K562 (cell line): ENCODE measurements around the gene CBLC. TPM values are rescaled to one million over a fixed set of nuclear protein-coding genes. Genes with fewer than 3 reads are reported as not detected.
"Not testable (repeated sequence)": the region's sequence is repeated elsewhere in the genome, so short reads cannot be mapped to it uniquely, and the experiment has no call there.

Experiments
- ATAC-seq: fragments of 200-7000 bp; cut with Tn5 transposase; 3 replicates; pipeline ENCODE4 v1.9.1; 2020; ENCODE audit warnings: moderate library complexity
- BruUV-seq: library from RNA; stranded (reverse); fragments of 400-500 nt; replicated peaks from 2 replicates; lab custom pipeline; 2021; lab: Mats Ljungman, UMichigan
- CTCF ChIA-PET: fragments of 300-600 bp; formaldehyde crosslinking; extraction: SDS; loops from one replicate; lab custom pipeline; 2021; ENCODE audit warnings: low intra/inter-chr PET ratio; lab: Yijun Ruan, JAX
- POLR2A ChIA-PET: fragments of 300-600, 350-650 bp; sonication (Branson Sonifier 250); formaldehyde crosslinking; extraction: SDS; loops from one replicate; lab custom pipeline; 2021; ENCODE audit warnings: antibody characterized with exemption, inconsistent platforms; lab: Yijun Ruan, JAX
- DNase-seq, 4 experiments: peaks; one replicate each; pipeline versions ENCODE4 v3.0.0 to v3.0.0-alpha.2; 2011 to 2018; ENCODE audit warnings: low spot score in 3 of 4, mixed read lengths in 3 of 4; ENCODE audit errors: extremely low read depth in 1 of 4
- FAIRE-seq: peaks from 2 replicates; lab custom pipeline; 2011; peaks lifted over from hg19 to GRCh38; lab: Jason Lieb, UNC
- H2AFZ ChIP-seq: 2 replicates; pipeline ENCODE4 v1.6.0; 2011; ENCODE audit warnings: low read depth, low read length, control low read depth, inconsistent platforms
- H3K27ac ChIP-seq: fragments of 200-600 bp; 3 replicates; pipeline ENCODE4 v1.8.0; 2011; ENCODE audit warnings: low read depth, mild to moderate bottlenecking, control low read depth, inconsistent platforms, low read length, moderate library complexity, mixed read lengths; ENCODE audit errors: extremely low read depth
- H3K27me3 ChIP-seq, 2 experiments: fragments of 300-600 bp in 1 of 2; 2 replicates in 1 of 2; 3 replicates in 1 of 2; pipeline versions ENCODE4 v1.6.0 to v1.8.0; 2011; ENCODE audit warnings: inconsistent platforms in 2 of 2, low read length in 2 of 2, mild to moderate bottlenecking in 1 of 2, mixed read lengths in 1 of 2, moderate library complexity in 1 of 2; ENCODE audit not compliant: control insufficient read depth in 2 of 2, insufficient read depth in 2 of 2
- H3K36me3 ChIP-seq: fragments of 300-600 bp; 3 replicates; pipeline ENCODE4 v1.8.0; 2011; ENCODE audit warnings: mild to moderate bottlenecking, low read length, inconsistent platforms; ENCODE audit not compliant: control insufficient read depth, insufficient read depth
- H3K4me1 ChIP-seq, 2 experiments: fragments of 200-600 bp in 1 of 2; replicated peaks in 1 of 2; 2 replicates in 1 of 2; 3 replicates in 1 of 2; pipeline versions ENCODE4 v1.5.1 to v1.8.0; 2011; ENCODE audit warnings: inconsistent platforms in 2 of 2, low read length in 2 of 2, mild to moderate bottlenecking in 1 of 2, mixed read lengths in 1 of 2, moderate library complexity in 1 of 2; ENCODE audit not compliant: control insufficient read depth in 2 of 2, insufficient read depth in 2 of 2
- H3K4me2 ChIP-seq: 2 replicates; pipeline ENCODE4 v1.6.1; 2011; ENCODE audit warnings: low read length, control low read depth, inconsistent platforms, mixed read lengths; ENCODE audit not compliant: insufficient read depth
- H3K4me3 ChIP-seq: fragments of 200-600 bp; sonication (generic), shearing (Covaris generic); 2 replicates; pipeline ENCODE4 v1.5.1; 2016; ENCODE audit warnings: control low read depth, inconsistent platforms
- H3K79me2 ChIP-seq: fragments of 200-600 bp; 3 replicates; pipeline ENCODE4 v1.8.0; 2011; ENCODE audit warnings: low read length, inconsistent platforms; ENCODE audit not compliant: control insufficient read depth, insufficient read depth
- H3K9ac ChIP-seq, 2 experiments: 2 replicates each; pipeline versions ENCODE4 v1.6.0 to v1.6.1; 2011; ENCODE audit warnings: low read depth in 2 of 2, low read length in 2 of 2, control low read depth in 1 of 2, inconsistent platforms in 1 of 2, mild to moderate bottlenecking in 1 of 2, mixed read lengths in 1 of 2; ENCODE audit not compliant: insufficient read depth in 1 of 2
- H3K9me1 ChIP-seq: one replicate; pipeline ENCODE4 v1.6.0; 2011; ENCODE audit warnings: inconsistent platforms, mild to moderate bottlenecking, low read length, moderate library complexity; ENCODE audit not compliant: control insufficient read depth, insufficient read depth
- H3K9me3 ChIP-seq: replicated peaks from 2 replicates; pipeline ENCODE4 v1.5.1; 2011; ENCODE audit warnings: low read depth, low read length, inconsistent platforms; ENCODE audit not compliant: control insufficient read depth, insufficient read depth
- H4K20me1 ChIP-seq: replicated peaks from 2 replicates; pipeline ENCODE4 v1.6.1; 2011; ENCODE audit warnings: low read length, inconsistent platforms, mixed read lengths; ENCODE audit not compliant: control insufficient read depth, insufficient read depth
- ARID1B ChIP-seq: fragments of 450-650 bp; IDR thresholded peaks from 2 replicates; pipeline ENCODE4 v1.6.1; 2016; ENCODE audit warnings: antibody characterized with exemption, mild to moderate bottlenecking, inconsistent platforms
- ATF1 ChIP-seq, 2 experiments: fragments of 450-650 bp in 1 of 2; IDR thresholded peaks; 2 replicates each; pipeline ENCODE4 v1.6.1; 2016; ENCODE audit warnings: missing compliant biosample characterization in 1 of 2, missing genetic modification characterization in 1 of 2
- DPF2 ChIP-seq: fragments of 450-650 bp; IDR thresholded peaks from 2 replicates; pipeline ENCODE4 v1.6.1; 2016
- GATAD2A ChIP-seq: fragments of 450-650 bp; IDR thresholded peaks from 2 replicates; pipeline ENCODE4 v1.6.1; 2017
- L3MBTL2 ChIP-seq: fragments of 450-650 bp; IDR thresholded peaks from 2 replicates; pipeline ENCODE4 v1.6.1; 2016; ENCODE audit warnings: mild to moderate bottlenecking, moderate library complexity
- MAFG ChIP-seq: fragments of 450-650 bp; conservative IDR thresholded peaks from 2 replicates; pipeline ENCODE4 v1.6.1; 2016; ENCODE audit warnings: missing genetic modification characterization, missing compliant biosample characterization
- NFE2 ChIP-seq: IDR thresholded peaks from 2 replicates; pipeline ENCODE4 v1.6.1; 2014; ENCODE audit warnings: antibody characterized with exemption, low read depth
- NRF1 ChIP-seq, 2 experiments: fragments of 450-650 bp; IDR thresholded peaks in 1 of 2; conservative IDR thresholded peaks in 1 of 2; 2 replicates each; pipeline ENCODE4 v1.6.1; 2014; ENCODE audit warnings: mild to moderate bottlenecking in 2 of 2
- PHF20 ChIP-seq: fragments of 450-650 bp; IDR thresholded peaks from 2 replicates; pipeline ENCODE4 v1.6.1; 2018; ENCODE audit not compliant: partially characterized antibody
- SMARCA4 ChIP-seq: fragments of 450-650 bp; IDR thresholded peaks from 2 replicates; pipeline ENCODE4 v1.6.1; 2016
- SOX6 ChIP-seq: fragments of 450-650 bp; IDR thresholded peaks from 2 replicates; pipeline ENCODE4 v1.6.1; 2014; ENCODE audit warnings: mild to moderate bottlenecking
- TAF7 ChIP-seq: fragments of 450-650 bp; IDR thresholded peaks from 2 replicates; pipeline ENCODE4 v1.6.1; 2016; ENCODE audit warnings: missing genetic modification characterization, missing compliant biosample characterization
- TOE1 ChIP-seq, 2 experiments: fragments of 450-650 bp in 1 of 2; sonication (generic) in 1 of 2; formaldehyde crosslinking in 1 of 2; IDR thresholded peaks; 2 replicates each; pipeline versions ENCODE4 v1.7.1 to v1.8.0; 2016 to 2022; ENCODE audit warnings: borderline replicate concordance in 2 of 2, mild to moderate bottlenecking in 2 of 2, antibody characterized with exemption in 1 of 2, inconsistent platforms in 1 of 2, low read depth in 1 of 2, missing genetic modification reagents in 1 of 2, moderate library complexity in 1 of 2
- ZBTB33 ChIP-seq: sonication (generic); formaldehyde crosslinking; IDR thresholded peaks from 2 replicates; pipeline ENCODE4 v1.8.1; 2023; ENCODE audit warnings: mild to moderate bottlenecking, missing genetic modification reagents
- ZNF316 ChIP-seq: fragments of 450-650 bp; IDR thresholded peaks from 2 replicates; pipeline ENCODE4 v1.6.1; 2016
- ZNF766 ChIP-seq: fragments of 200-800 bp; sonication (Bioruptor generic); conservative IDR thresholded peaks from 2 replicates; pipeline ENCODE4 v1.6.1; 2016; ENCODE audit warnings: missing genetic modification characterization, missing compliant biosample characterization
- WGBS: fragments of 100-300 bp; shearing (Covaris generic); methylation state at CpG from one replicate; pipeline ENCODE4 v1.1.6; 2016; ENCODE audit warnings: low coverage, mixed read lengths; ENCODE audit not compliant: insufficient coverage; ENCODE audit errors: missing lambda C conversion rate; 5-methylcytosine and 5-hydroxymethylcytosine counted together
- in situ Hi-C: fragments of 300-500 bp; cut with MboI; formaldehyde crosslinking; loops from 4 replicates; pipeline ENCODE4 v1.15.0; 2018; ENCODE audit warnings: inconsistent platforms, mixed read lengths
- intact Hi-C: fragments of 100-400 bp; cut with micrococcal nuclease; formaldehyde crosslinking; loops from 2 replicates; pipeline ENCODE4 v1.14.2; 2022
- polyA plus RNA-seq, 8 experiments: library from polyadenylated mRNA; depleted of rRNA in 4 of 8; stranded (reverse) in 5 of 8; unstranded in 3 of 8; fragments of >200 nt; fragmentation: Nextera tagmentation in 2 of 8; fragmentation: Illumina TruSeq in 1 of 8; extraction: Ambion mirVana in 2 of 8; extraction: Trizol in 1 of 8; gene quantifications; 2 replicates each; pipeline versions ENCODE4 v1.2.1 to v1.2.3, GENCODE V29; 2011 to 2014; ENCODE audit warnings: inconsistent platforms in 1 of 8, missing spikeins in 1 of 8
- total RNA-seq, 7 experiments: library from RNA; depleted of rRNA in 6 of 7; stranded (reverse); fragments of >200 nt in 6 of 7; fragmentation: Illumina TruSeq in 2 of 7; extraction: Trizol in 2 of 7; gene quantifications; 2 replicates each; pipeline versions ENCODE4 v1.2.1 to v1.2.3, GENCODE V29; 2011 to 2021; ENCODE audit warnings: low replicate concordance in 1 of 7
- TF ChIP-seq, protein P1 (sequence below), 3 experiments: fragments of 200-800 bp in 1 of 3; sonication (Bioruptor generic) in 1 of 3; sonication (generic) in 1 of 3; formaldehyde crosslinking in 1 of 3; IDR thresholded peaks; 2 replicates each; pipeline versions ENCODE4 v1.6.1 to v1.8.0; 2016 to 2022; ENCODE audit warnings: mild to moderate bottlenecking in 2 of 3, missing compliant biosample characterization in 2 of 3, missing genetic modification characterization in 2 of 3, missing genetic modification reagents in 1 of 3
- TF ChIP-seq, protein P2 (sequence below): fragments of 200-800 bp; sonication (Bioruptor generic); IDR thresholded peaks from 2 replicates; pipeline ENCODE4 v1.6.1; 2017; ENCODE audit warnings: missing genetic modification characterization, missing compliant biosample characterization

Gene CBLC
- total and polyA plus RNA-seq, 9 of the 15 experiments (the other 6 are each of a cell fraction or from before 2014, with no cell fraction given) = 0.09 TPM; not detected in 8

DNA sequence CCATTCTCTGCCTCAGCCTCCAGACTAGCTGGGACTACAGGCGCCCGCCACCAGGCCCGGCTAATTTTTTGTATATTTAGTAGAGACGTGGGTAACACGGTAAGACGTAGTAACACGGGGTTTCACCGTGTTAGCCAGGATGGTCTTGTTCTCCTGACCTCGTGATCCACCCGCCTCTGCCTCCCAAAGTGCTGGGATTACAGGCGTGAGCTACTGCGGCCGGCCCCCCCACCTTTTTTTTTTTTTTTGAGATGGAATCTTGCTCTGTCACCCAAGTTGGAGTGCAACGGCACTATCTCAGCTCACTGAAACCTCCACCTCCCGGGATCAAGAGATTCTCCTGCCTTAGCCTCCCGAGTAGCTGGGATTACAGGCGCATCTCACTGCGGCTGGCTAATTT, 5.5 kb upstream of the CBLC start:
- H4K20me1 ChIP-seq; FAIRE-seq; H3K27ac ChIP-seq; intact Hi-C loops; H3K79me2 ChIP-seq; H3K4me3 ChIP-seq; BruUV-seq; H3K9me3 ChIP-seq; ATAC-seq; H3K36me3 ChIP-seq; in situ Hi-C loops; H3K27me3 ChIP-seq; H3K4me2 ChIP-seq; H3K9me1 ChIP-seq; TF ChIP-seq ATF1 (CRISPR knock-in tag; IDR thresholded peaks at IDR 0.05); TOE1 (CRISPR knock-in tag; IDR thresholded peaks at IDR 0.05; ENCODE audit: borderline replicate concordance, low read depth): not testable (repeated sequence)
- DNase-seq = peak in 1 of 4 experiments; percentile 32
- Histone ChIP-seq H3K9ac (peak overlapping the region in 1 of 2 experiments; percentile 50; a peak in 1 of 4 replicates), H2AFZ (0 out of 2 replicates have a peak overlapping the region, but pooled peaks have one; percentile 49), H3K4me1 (peaks cover 4 to 18% of the 10 kb centered on the region in 2 experiments; a peak in 3 of 5 replicates)
- 7% methylated on average over 16 of the region's 18 CpGs for WGBS
- CTCF ChIA-PET = interaction anchor here (0.7 to 2.2 kb wide), 6 partner anchors 51 to 1309 kb away, joined by 4 to 7 read pairs (median 4); no protein-coding TSS in a partner anchor
- POLR2A ChIA-PET = interaction anchor here (0.6 to 2.9 kb wide), 10 partner anchors 9 to 134 kb away, joined by 3 to 16 read pairs (median 4); no protein-coding TSS in a partner anchor
- TF ChIP-seq ATF1 (tag; IDR thresholded peaks at IDR 0.05) = peak; percentile 22; the same call in 1 of the 2 replicates
- TF ChIP-seq ARID1B = peak; percentile 50; the same call in 1 of the 2 replicates
- peak; percentile 33; the same call in 1 of the 2 replicates for TF ChIP-seq NFE2
- TF ChIP-seq, protein P1, sequence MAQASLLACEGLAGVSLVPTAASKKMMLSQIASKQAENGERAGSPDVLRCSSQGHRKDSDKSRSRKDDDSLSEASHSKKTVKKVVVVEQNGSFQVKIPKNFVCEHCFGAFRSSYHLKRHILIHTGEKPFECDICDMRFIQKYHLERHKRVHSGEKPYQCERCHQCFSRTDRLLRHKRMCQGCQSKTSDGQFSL (CRISPR knock-in tag; IDR thresholded peaks at IDR 0.05) = peak; percentile 78
- TF ChIP-seq, protein P1 (tag; IDR thresholded peaks at IDR 0.05) = peak in 1 of 2 experiments; percentile 96; a peak in 2 of 4 replicates
- 0 out of 2 replicates have a peak, but pooled peaks have one; percentile 18 for TF ChIP-seq SOX6
- TF ChIP-seq L3MBTL2 = peak; percentile 86
- TF ChIP-seq, protein P2, sequence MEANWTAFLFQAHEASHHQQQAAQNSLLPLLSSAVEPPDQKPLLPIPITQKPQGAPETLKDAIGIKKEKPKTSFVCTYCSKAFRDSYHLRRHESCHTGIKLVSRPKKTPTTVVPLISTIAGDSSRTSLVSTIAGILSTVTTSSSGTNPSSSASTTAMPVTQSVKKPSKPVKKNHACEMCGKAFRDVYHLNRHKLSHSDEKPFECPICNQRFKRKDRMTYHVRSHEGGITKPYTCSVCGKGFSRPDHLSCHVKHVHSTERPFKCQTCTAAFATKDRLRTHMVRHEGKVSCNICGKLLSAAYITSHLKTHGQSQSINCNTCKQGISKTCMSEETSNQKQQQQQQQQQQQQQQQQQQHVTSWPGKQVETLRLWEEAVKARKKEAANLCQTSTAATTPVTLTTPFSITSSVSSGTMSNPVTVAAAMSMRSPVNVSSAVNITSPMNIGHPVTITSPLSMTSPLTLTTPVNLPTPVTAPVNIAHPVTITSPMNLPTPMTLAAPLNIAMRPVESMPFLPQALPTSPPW = peak; percentile 85
- peak; percentile 67; the same call in 1 of the 2 replicates for TF ChIP-seq TOE1 (IDR thresholded peaks at IDR 0.05; ENCODE audit: borderline replicate concordance)
- TF ChIP-seq ZBTB33 (CRISPR knock-in tag) = 0 out of 2 replicates have a peak, but pooled peaks have one; percentile 32
- TF ChIP-seq SMARCA4 = peak; percentile 51; the same call in 1 of the 2 replicates
- TF ChIP-seq PHF20 = peak; percentile 21
- TF ChIP-seq TAF7 (tag) = 0 out of 2 replicates have a peak, but pooled peaks have one; percentile 24
- 0 out of 2 replicates have a peak, but pooled peaks have one; percentile 9 for TF ChIP-seq GATAD2A
- peak; percentile 84; the same call in 1 of the 2 replicates for TF ChIP-seq ZNF766 (CRISPR knock-in tag)
- peak; percentile 70; the same call in 1 of the 2 replicates for TF ChIP-seq MAFG (tag)
- TF ChIP-seq ZNF316 = peak; percentile 28; the same call in 1 of the 2 replicates
- TF ChIP-seq DPF2 = peak; percentile 77
- TF ChIP-seq NRF1 (conservative IDR thresholded peaks at IDR 0.05 in 1 of 2, IDR thresholded peaks at IDR 0.05 in 1 of 2) = 0 out of 4 replicates have a peak, but pooled peaks of 1 of the 2 experiments have one; percentile 14
